GM12878 (cell line): ENCODE measurements around the gene BBS9. TPM values are rescaled to one million over a fixed set of nuclear protein-coding genes. Genes with fewer than 3 reads are reported as not detected.

ENCODE experiments used
- ATAC-seq: fragments of 200-7000 bp; cut with Tn5 transposase; 3 replicates; pipeline ENCODE4 v1.9.1; 2020; ENCODE audit warnings: mild to moderate bottlenecking, moderate library complexity
- BruUV-seq: library from RNA; stranded (reverse); fragments of 400-500 nt; replicated peaks from 2 replicates; lab custom pipeline; 2021; lab: Mats Ljungman, UMichigan
- CTCF ChIA-PET: fragments of 300-600 bp; sonication (Branson Sonifier 250); formaldehyde crosslinking; extraction: SDS; loops from one replicate; lab custom pipeline; 2021; ENCODE audit warnings: inconsistent platforms; lab: Yijun Ruan, JAX
- POLR2A ChIA-PET: fragments of 350-600 bp; formaldehyde crosslinking; extraction: SDS; loops from one replicate; lab custom pipeline; 2021; ENCODE audit warnings: inconsistent platforms; lab: Charles Lee
- RAD21 ChIA-PET: fragments of 300-600 bp; sonication (Branson Sonifier 250); formaldehyde crosslinking; loops from one replicate; lab custom pipeline; 2023; ENCODE audit warnings: antibody characterized with exemption; ENCODE audit not compliant: unreplicated experiment; lab: Charles Lee
- SMC1A ChIA-PET: fragments of 300-600 bp; sonication (Branson Sonifier 250); formaldehyde crosslinking; loops from one replicate; lab custom pipeline; 2023; ENCODE audit not compliant: unreplicated experiment, uncharacterized antibody; lab: Charles Lee
- DNase-seq: peaks from one replicate; pipeline ENCODE4 v3.0.0-alpha.2; 2011; ENCODE audit warnings: low read depth, low spot score
- FAIRE-seq: peaks from 3 replicates; lab custom pipeline; 2011; peaks lifted over from hg19 to GRCh38; lab: Jason Lieb, UNC
- H2AFZ ChIP-seq: 2 replicates; pipeline ENCODE4 v1.6.0; 2011; ENCODE audit warnings: low read depth, low read length, control low read depth; ENCODE audit not compliant: control insufficient read depth
- H3K27ac ChIP-seq: 2 replicates; pipeline ENCODE4 v1.5.1; 2011; ENCODE audit warnings: control low read depth; ENCODE audit not compliant: control insufficient read depth, insufficient read depth
- H3K27me3 ChIP-seq, 2 experiments: replicated peaks in 1 of 2; 2 replicates each; pipeline versions ENCODE4 v1.6.0 to v1.6.1; 2011; ENCODE audit warnings: low read length in 1 of 2; ENCODE audit not compliant: control insufficient read depth in 2 of 2, insufficient read depth in 2 of 2
- H3K36me3 ChIP-seq, 2 experiments: 2 replicates each; pipeline ENCODE4 v1.5.1; 2011; ENCODE audit warnings: low read length in 1 of 2; ENCODE audit not compliant: control insufficient read depth in 2 of 2, insufficient read depth in 2 of 2
- H3K4me1 ChIP-seq: 2 replicates; pipeline ENCODE4 v1.6.1; 2011; ENCODE audit warnings: mild to moderate bottlenecking, low read length, moderate library complexity, mixed read lengths; ENCODE audit not compliant: control insufficient read depth, insufficient read depth
- H3K4me2 ChIP-seq: 2 replicates; pipeline ENCODE4 v1.6.0; 2011; ENCODE audit warnings: control low read depth; ENCODE audit not compliant: control insufficient read depth, insufficient read depth
- H3K4me3 ChIP-seq: fragments of 200-600 bp; sonication (generic); 2 replicates; pipeline ENCODE4 v1.5.1; 2016
- H3K79me2 ChIP-seq: 2 replicates; pipeline ENCODE4 v1.6.0; 2011; ENCODE audit warnings: low read length; ENCODE audit not compliant: control insufficient read depth, insufficient read depth
- H3K9ac ChIP-seq: 2 replicates; pipeline ENCODE4 v1.8.0; 2011; ENCODE audit warnings: low read length, control low read depth, mixed read lengths; ENCODE audit not compliant: control insufficient read depth, insufficient read depth
- H3K9me3 ChIP-seq: replicated peaks from 3 replicates; pipeline ENCODE4 v1.5.1; 2011; ENCODE audit warnings: mild to moderate bottlenecking, low read length; ENCODE audit not compliant: control insufficient read depth, insufficient read depth
- H4K20me1 ChIP-seq: 2 replicates; pipeline ENCODE4 v1.6.0; 2011; ENCODE audit not compliant: control insufficient read depth, insufficient read depth
- ESRRA ChIP-seq: IDR thresholded peaks from 2 replicates; pipeline ENCODE4 v1.6.1; 2012; ENCODE audit warnings: mild to moderate bottlenecking, low read length, improper control_type of control experiment
- RFX5 ChIP-seq: IDR thresholded peaks from 2 replicates; pipeline ENCODE4 v1.6.1; 2011; ENCODE audit warnings: low read depth, low read length, improper control_type of control experiment
- TCF12 ChIP-seq: IDR thresholded peaks from 2 replicates; pipeline ENCODE4 v1.6.1; 2011; ENCODE audit warnings: low read depth, mild to moderate bottlenecking, low read length
- WGBS: methylation state at CpG from one replicate; pipeline ENCODE4 v1.1.6; 2016; ENCODE audit warnings: low lambda C conversion rate; ENCODE audit not compliant: insufficient replicate concordance, insufficient coverage; ENCODE audit errors: missing lambda C conversion rate; 5-methylcytosine and 5-hydroxymethylcytosine counted together
- in situ Hi-C: fragments of 300-500 bp; cut with MboI; formaldehyde crosslinking; loops from 9 replicates; pipeline ENCODE4 v1.14.3; 2018; ENCODE audit warnings: mixed read lengths
- intact Hi-C: fragments of 100-400 bp; cut with micrococcal nuclease; formaldehyde crosslinking; loops from one replicate; pipeline ENCODE4 v1.14.2; 2022; ENCODE audit not compliant: unreplicated experiment
- polyA plus RNA-seq, 11 experiments: library from polyadenylated mRNA; depleted of rRNA in 4 of 11; unstranded in 6 of 11; stranded (reverse) in 5 of 11; fragments of >200 nt; fragmentation: Nextera tagmentation in 4 of 11; fragmentation: Illumina TruSeq in 1 of 11; extraction: Ambion mirVana in 4 of 11; extraction: Trizol in 1 of 11; gene quantifications; 1 replicate in 1 of 11; 2 replicates in 10 of 11; pipeline versions ENCODE4 v1.2.1 to v1.2.3, GENCODE V29; 2011 to 2016; ENCODE audit warnings: inconsistent platforms in 2 of 11, missing spikeins in 2 of 11, low read depth in 1 of 11
- total RNA-seq, 4 experiments: library from RNA; depleted of rRNA in 3 of 4; stranded (reverse); fragments of >200 nt in 3 of 4; fragmentation: Illumina TruSeq in 1 of 4; extraction: Trizol in 1 of 4; gene quantifications; 2 replicates each; pipeline versions ENCODE4 v1.2.1 to v1.2.3, GENCODE V29; 2013 to 2021
- TF ChIP-seq, protein P1 (sequence below): fragments of 450-650 bp; IDR thresholded peaks from 2 replicates; pipeline ENCODE4 v1.6.1; 2016; ENCODE audit warnings: mild to moderate bottlenecking, moderate library complexity, borderline replicate concordance

Gene BBS9
- total and polyA plus RNA-seq, 10 of the 15 experiments (the other 5 are each of a cell fraction or from before 2014, with no cell fraction given): 1.2 to 5.6 (median 2.3) TPM

DNA sequence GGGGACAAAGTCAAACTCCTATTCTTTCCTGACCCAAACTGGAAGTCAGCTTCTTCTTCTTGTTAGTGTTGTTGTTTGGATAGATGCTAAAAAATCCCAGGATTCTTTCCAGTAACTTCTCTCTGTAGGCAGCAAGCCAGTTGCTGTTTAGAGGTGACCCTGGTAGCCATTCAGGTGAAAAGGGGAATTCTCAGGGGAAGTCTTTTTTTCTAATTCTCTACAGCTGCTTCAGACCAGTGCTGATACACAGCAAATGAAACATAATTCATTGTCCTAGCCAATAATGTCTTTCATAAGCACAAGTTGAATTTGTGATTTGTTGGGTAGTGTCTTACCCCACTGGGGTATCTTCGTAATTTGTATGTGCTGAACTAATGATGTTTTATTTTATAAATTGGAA, 357.3 kb downstream of the BBS9 start:
- Histone ChIP-seq H3K27me3 (no peaks in the 10 kb centered on the region), H3K4me1 (peaks cover 6% of the 10 kb centered on the region; the same call in 1 of the 2 replicates), H4K20me1 (no peaks in the 10 kb centered on the region), H3K79me2 (no peaks in the 10 kb centered on the region), H3K4me3 (no peak overlapping the region), H2AFZ (no peak overlapping the region), H3K9ac (no peak overlapping the region), H3K27ac (no peak overlapping the region), H3K4me2 (no peak overlapping the region), H3K9me3 (no peaks in the 10 kb centered on the region; the same call in 2 of the 3 replicates), H3K36me3 (no peaks in the 10 kb centered on the region)
- POLR2A ChIA-PET: interaction anchor here (0.9 to 1.6 kb wide), 4 partner anchors 10 to 33 kb away, joined by 3 to 5 read pairs (median 3); no protein-coding TSS in a partner anchor
- CTCF ChIA-PET: interaction anchor here (1.1 to 3.3 kb wide), 5 partner anchors 11 to 185 kb away, joined by 3 to 13 read pairs (median 5); no protein-coding TSS in a partner anchor
- SMC1A ChIA-PET: interaction anchor here (1.1 to 2.4 kb wide), 9 partner anchors 9 to 185 kb away, joined by 3 to 12 read pairs (median 6); no protein-coding TSS in a partner anchor
- in situ Hi-C loops (no loop called here), intact Hi-C loops (no loop called here)
- RAD21 ChIA-PET: interaction anchor here (1.3 to 3.4 kb wide), 4 partner anchors 9 to 185 kb away, joined by 3 to 15 read pairs (median 4); no protein-coding TSS in a partner anchor
- BruUV-seq: no TSS peak
- no peak for FAIRE-seq
- TF ChIP-seq RFX5: no peak
- 0 out of 2 replicates have a peak, but pooled peaks have one; percentile 27 for TF ChIP-seq TCF12
- TF ChIP-seq, protein P1, sequence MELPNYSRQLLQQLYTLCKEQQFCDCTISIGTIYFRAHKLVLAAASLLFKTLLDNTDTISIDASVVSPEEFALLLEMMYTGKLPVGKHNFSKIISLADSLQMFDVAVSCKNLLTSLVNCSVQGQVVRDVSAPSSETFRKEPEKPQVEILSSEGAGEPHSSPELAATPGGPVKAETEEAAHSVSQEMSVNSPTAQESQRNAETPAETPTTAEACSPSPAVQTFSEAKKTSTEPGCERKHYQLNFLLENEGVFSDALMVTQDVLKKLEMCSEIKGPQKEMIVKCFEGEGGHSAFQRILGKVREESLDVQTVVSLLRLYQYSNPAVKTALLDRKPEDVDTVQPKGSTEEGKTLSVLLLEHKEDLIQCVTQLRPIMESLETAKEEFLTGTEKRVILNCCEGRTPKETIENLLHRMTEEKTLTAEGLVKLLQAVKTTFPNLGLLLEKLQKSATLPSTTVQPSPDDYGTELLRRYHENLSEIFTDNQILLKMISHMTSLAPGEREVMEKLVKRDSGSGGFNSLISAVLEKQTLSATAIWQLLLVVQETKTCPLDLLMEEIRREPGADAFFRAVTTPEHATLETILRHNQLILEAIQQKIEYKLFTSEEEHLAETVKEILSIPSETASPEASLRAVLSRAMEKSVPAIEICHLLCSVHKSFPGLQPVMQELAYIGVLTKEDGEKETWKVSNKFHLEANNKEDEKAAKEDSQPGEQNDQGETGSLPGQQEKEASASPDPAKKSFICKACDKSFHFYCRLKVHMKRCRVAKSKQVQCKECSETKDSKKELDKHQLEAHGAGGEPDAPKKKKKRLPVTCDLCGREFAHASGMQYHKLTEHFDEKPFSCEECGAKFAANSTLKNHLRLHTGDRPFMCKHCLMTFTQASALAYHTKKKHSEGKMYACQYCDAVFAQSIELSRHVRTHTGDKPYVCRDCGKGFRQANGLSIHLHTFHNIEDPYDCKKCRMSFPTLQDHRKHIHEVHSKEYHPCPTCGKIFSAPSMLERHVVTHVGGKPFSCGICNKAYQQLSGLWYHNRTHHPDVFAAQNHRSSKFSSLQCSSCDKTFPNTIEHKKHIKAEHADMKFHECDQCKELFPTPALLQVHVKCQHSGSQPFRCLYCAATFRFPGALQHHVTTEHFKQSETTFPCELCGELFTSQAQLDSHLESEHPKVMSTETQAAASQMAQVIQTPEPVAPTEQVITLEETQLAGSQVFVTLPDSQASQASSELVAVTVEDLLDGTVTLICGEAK: 0 out of 2 replicates have a peak, but pooled peaks have one; percentile 41
- TF ChIP-seq ESRRA: peak; percentile 90; the same call in 1 of the 2 replicates
- ATAC-seq: peak; percentile 82
- 84% methylated on average over 1 of the region's 1 CpG for WGBS
- DNase-seq: no peak
